Measurements from ENCODE around the gene AGAP1.

The AGAP1 gene

DNA sequence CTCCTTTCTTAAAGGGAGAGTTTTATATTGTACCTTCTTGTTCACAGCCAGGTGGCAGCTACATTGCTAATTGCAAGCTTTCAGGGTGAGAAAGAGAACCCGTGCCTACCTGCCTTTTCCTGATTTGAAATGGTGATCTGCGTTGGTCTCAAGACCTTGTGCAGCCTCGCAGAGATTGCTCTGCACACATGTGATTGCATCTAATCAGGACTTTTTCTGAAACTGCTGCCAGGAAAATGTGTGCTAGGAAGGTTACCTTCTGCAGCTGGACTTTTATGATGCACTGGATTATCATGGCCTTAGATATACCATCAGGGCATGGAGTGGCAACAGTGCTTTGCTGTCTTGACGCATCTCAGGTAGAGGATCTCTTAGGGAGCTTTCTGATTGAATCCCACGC is 45.1 kb downstream of the AGAP1 start:
- TF ChIP-seq, protein P1, sequence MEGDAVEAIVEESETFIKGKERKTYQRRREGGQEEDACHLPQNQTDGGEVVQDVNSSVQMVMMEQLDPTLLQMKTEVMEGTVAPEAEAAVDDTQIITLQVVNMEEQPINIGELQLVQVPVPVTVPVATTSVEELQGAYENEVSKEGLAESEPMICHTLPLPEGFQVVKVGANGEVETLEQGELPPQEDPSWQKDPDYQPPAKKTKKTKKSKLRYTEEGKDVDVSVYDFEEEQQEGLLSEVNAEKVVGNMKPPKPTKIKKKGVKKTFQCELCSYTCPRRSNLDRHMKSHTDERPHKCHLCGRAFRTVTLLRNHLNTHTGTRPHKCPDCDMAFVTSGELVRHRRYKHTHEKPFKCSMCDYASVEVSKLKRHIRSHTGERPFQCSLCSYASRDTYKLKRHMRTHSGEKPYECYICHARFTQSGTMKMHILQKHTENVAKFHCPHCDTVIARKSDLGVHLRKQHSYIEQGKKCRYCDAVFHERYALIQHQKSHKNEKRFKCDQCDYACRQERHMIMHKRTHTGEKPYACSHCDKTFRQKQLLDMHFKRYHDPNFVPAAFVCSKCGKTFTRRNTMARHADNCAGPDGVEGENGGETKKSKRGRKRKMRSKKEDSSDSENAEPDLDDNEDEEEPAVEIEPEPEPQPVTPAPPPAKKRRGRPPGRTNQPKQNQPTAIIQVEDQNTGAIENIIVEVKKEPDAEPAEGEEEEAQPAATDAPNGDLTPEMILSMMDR (conservative IDR thresholded peaks at IDR 0.05; ENCODE audit: low read depth, low read length), result no peak
- no peak for DNase-seq (ENCODE audit: low read depth)
- H3K4me3 ChIP-seq (ENCODE audit: low read depth, low read length), result no peak overlapping the region

- no peak overlapping the region for H3K4me3 ChIP-seq (ENCODE audit: low read depth, low read length)
- TF ChIP-seq, protein P1 (conservative IDR thresholded peaks at IDR 0.05; ENCODE audit: low read depth, low read length), result no peak
- no peak for DNase-seq (ENCODE audit: low read depth)
These were observed 45.9 kb downstream of the AGAP1 start for GRCh38 chr2:235539773-235540172.

DNA sequence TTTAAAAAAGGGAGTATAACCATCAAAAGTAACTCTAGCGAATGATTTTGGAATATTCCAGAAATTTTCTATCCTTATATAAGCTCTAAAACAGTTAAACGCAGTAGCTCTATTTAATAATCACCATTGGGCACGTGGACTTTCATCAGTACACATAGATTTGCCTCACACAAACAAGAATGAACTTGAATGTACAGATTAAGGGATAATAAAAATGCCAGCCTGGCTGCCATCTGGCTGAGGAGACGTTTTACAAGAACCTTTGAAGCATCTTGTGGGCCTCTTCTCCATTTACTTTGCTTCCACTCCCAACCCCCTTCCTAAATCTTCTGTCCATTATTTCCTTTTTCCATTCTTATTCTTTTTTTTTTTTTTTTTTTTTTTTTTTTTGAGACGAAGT is 47.2 kb downstream of the AGAP1 start:
- H3K4me3 ChIP-seq (ENCODE audit: low read depth, low read length), result no peak overlapping the region
- TF ChIP-seq, protein P1 (conservative IDR thresholded peaks at IDR 0.05; ENCODE audit: low read depth, low read length), result no peak
- no peak for DNase-seq (ENCODE audit: low read depth)

GRCh38 chr2:235541838-235542549 is 48.2 kb downstream of the AGAP1 start:
- H3K4me3 ChIP-seq (ENCODE audit: low read depth, low read length), result no peak overlapping the region
- TF ChIP-seq, protein P1 (conservative IDR thresholded peaks at IDR 0.05; ENCODE audit: low read depth, low read length), result no peak
- no peak for DNase-seq (ENCODE audit: low read depth)

GRCh38 chr2:235542733-235543127 is 48.9 kb downstream of the AGAP1 start:
- TF ChIP-seq, protein P1 (conservative IDR thresholded peaks at IDR 0.05; ENCODE audit: low read depth, low read length), result no peak
- no peak for DNase-seq (ENCODE audit: low read depth)
- H3K4me3 ChIP-seq (ENCODE audit: low read depth, low read length), result no peak overlapping the region

DNA sequence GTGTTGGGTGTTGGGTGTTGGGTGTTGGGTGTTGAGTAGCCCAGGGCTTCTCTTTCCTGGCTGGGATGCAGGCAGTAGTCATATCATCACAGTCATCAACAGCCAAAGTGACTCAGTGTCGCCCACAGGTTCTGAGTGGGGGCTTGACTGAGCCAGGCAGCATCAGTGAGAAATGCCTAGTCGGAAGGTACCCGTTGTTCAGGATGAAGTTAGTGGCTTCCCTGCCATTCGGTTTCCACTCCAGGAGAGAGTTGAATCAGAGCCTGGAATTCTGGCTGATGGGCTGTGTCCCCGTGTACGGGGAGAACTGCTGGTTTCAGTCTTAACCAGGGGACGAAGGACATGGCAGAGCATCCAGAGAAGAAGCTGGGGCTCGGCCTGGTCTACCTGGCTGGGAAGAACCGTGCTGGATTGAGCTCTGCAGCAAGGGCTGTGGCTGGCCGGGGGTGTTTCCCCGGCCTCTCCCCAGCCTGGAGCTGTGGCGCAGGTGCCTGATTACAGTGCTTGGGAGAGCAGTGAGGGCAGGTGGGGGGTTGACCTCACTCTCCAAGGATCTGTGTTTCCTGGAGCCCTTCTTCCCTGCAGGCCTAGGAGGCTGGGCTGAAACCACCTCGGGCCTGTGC is 49.4 kb downstream of the AGAP1 start:
- DNase-seq (ENCODE audit: low read depth), result no peak
- H3K4me3 ChIP-seq (ENCODE audit: low read depth, low read length), result no peak overlapping the region
- TF ChIP-seq, protein P1 (conservative IDR thresholded peaks at IDR 0.05; ENCODE audit: low read depth, low read length), result no peak
